ENCODE results near the gene IPO8.

GRCh38 chr12:30585877-30586276, 109.8 kb downstream of the IPO8 start:
- no peak for TF ChIP-seq CTCF (IDR thresholded peaks at IDR 0.05)
- no peak for TF ChIP-seq POLR2A (IDR thresholded peaks at IDR 0.05)

All from ovary (tissue), 3 donors.